ENCODE measurements around the gene CCDC172. TPM values are rescaled to one million over a fixed set of nuclear protein-coding genes. Genes with fewer than 3 reads are reported as not detected.

The CCDC172 gene
- total RNA-seq, 1 donor from 2014 or later, result not detected

GRCh38 chr10:116421815-116422214, 97.6 kb downstream of the CCDC172 start:
- DNase-seq (ENCODE audit: low read depth), result no peak
- no peak for TF ChIP-seq CTCF (IDR thresholded peaks at IDR 0.05; ENCODE audit: insufficient read depth, low read length, poor library complexity, severe bottlenecking)
- Histone ChIP-seq H3K36me3 (ENCODE audit: control insufficient read depth, insufficient read depth, low read length) (no peaks in the 10 kb centered on the region), H3K4me3 (ENCODE audit: low read depth, low read length) (no peak overlapping the region), H3K27me3 (ENCODE audit: control insufficient read depth, insufficient read depth, low read length) (no peaks in the 10 kb centered on the region)

- no peak within 1 kb of the TSS for H3K4me3 ChIP-seq (ENCODE audit: low read depth, low read length)
- no peaks in the 10 kb centered on the region for H3K27me3 ChIP-seq (ENCODE audit: control insufficient read depth, insufficient read depth, low read length)
- no peak for DNase-seq (ENCODE audit: low read depth)
- no peaks in the 10 kb centered on the region for H3K36me3 ChIP-seq (ENCODE audit: control insufficient read depth, insufficient read depth, low read length)
- no peak for TF ChIP-seq CTCF (IDR thresholded peaks at IDR 0.05; ENCODE audit: insufficient read depth, low read length, poor library complexity, severe bottlenecking)
Observed at GRCh38 chr10:116427671-116428070, 103.4 kb downstream of the CCDC172 start, which contains the start of gene PNLIPRP3. Gene PNLIPRP3 (plus strand): TSS chr10:116427847. CDS start chr10:116428013, 166 bp downstream.

- no peak for TF ChIP-seq CTCF (IDR thresholded peaks at IDR 0.05; ENCODE audit: insufficient read depth, low read length, poor library complexity, severe bottlenecking)
- Histone ChIP-seq H3K36me3 (ENCODE audit: control insufficient read depth, insufficient read depth, low read length) (no peaks in the 10 kb centered on the region), H3K27me3 (ENCODE audit: control insufficient read depth, insufficient read depth, low read length) (no peaks in the 10 kb centered on the region), H3K4me3 (ENCODE audit: low read depth, low read length) (no peak overlapping the region)
- DNase-seq (ENCODE audit: low read depth), result no peak
Observed at GRCh38 chr10:116429288-116429977, 105.2 kb downstream of the CCDC172 start.

Other genes with a start within 250 kb of the CCDC172 start
- gene GFRA1, start 51.2 kb upstream of the CCDC172 start, total RNA-seq, result 1.6 and 1.7 TPM in 2 replicates
- gene PNLIPRP3, start 103.4 kb downstream of the CCDC172 start, total RNA-seq, result not detected in 2 replicates
- not detected in 2 replicates for gene PNLIP, start 221.5 kb downstream of the CCDC172 start, total RNA-seq